Parathyroid adenoma (tissue), 2 donors: ENCODE data around the gene PML.
A peak's percentile ranks its signal among the peaks of the same experiment; 100 is the strongest.

Source experiments
- H2AFZ ChIP-seq: fragments of 300-600 bp; sonication (generic); one replicate; pipeline ENCODE4 v1.7.0; 2017; ENCODE audit warnings: antibody characterized with exemption, mild to moderate bottlenecking
- H3K27ac ChIP-seq: fragments of 300-600 bp; sonication (generic); one replicate; pipeline ENCODE4 v1.7.0; 2017
- H3K27me3 ChIP-seq: fragments of 300-600 bp; sonication (generic); one replicate; pipeline ENCODE4 v1.7.0; 2017; ENCODE audit warnings: low read length; ENCODE audit not compliant: control insufficient read depth, insufficient read depth
- H3K36me3 ChIP-seq: fragments of 300-600 bp; sonication (generic); one replicate; pipeline ENCODE4 v1.7.0; 2017; ENCODE audit warnings: low read length; ENCODE audit not compliant: control insufficient read depth, insufficient read depth
- H3K4me1 ChIP-seq: fragments of 300-600 bp; sonication (generic); one replicate; pipeline ENCODE4 v1.7.0; 2017; ENCODE audit warnings: control low read depth
- H3K4me2 ChIP-seq: fragments of 300-600 bp; sonication (generic); one replicate; pipeline ENCODE4 v1.7.0; 2017; ENCODE audit warnings: low read length
- H3K4me3 ChIP-seq: fragments of 300-600 bp; sonication (generic); one replicate; pipeline ENCODE4 v1.7.0; 2017; ENCODE audit warnings: low read depth, low read length
- H3K79me2 ChIP-seq: fragments of 300-600 bp; sonication (generic); one replicate; pipeline ENCODE4 v1.7.0; 2017; ENCODE audit warnings: control low read depth
- H3K9ac ChIP-seq: fragments of 300-600 bp; sonication (generic); one replicate; pipeline ENCODE4 v1.7.0; 2017; ENCODE audit warnings: mild to moderate bottlenecking
- H3K9me3 ChIP-seq: fragments of 300-600 bp; sonication (generic); one replicate; pipeline ENCODE4 v1.7.0; 2017; ENCODE audit warnings: low read length; ENCODE audit not compliant: control insufficient read depth
- TF ChIP-seq, protein P1 (sequence below): fragments of 300-600 bp; sonication (generic); IDR thresholded peaks from one replicate; pipeline ENCODE4 v1.7.0; 2017; ENCODE audit warnings: antibody characterized with exemption, mild to moderate bottlenecking
- donor health status: primary hyperparathyroidism.

Gene PML, protein sequence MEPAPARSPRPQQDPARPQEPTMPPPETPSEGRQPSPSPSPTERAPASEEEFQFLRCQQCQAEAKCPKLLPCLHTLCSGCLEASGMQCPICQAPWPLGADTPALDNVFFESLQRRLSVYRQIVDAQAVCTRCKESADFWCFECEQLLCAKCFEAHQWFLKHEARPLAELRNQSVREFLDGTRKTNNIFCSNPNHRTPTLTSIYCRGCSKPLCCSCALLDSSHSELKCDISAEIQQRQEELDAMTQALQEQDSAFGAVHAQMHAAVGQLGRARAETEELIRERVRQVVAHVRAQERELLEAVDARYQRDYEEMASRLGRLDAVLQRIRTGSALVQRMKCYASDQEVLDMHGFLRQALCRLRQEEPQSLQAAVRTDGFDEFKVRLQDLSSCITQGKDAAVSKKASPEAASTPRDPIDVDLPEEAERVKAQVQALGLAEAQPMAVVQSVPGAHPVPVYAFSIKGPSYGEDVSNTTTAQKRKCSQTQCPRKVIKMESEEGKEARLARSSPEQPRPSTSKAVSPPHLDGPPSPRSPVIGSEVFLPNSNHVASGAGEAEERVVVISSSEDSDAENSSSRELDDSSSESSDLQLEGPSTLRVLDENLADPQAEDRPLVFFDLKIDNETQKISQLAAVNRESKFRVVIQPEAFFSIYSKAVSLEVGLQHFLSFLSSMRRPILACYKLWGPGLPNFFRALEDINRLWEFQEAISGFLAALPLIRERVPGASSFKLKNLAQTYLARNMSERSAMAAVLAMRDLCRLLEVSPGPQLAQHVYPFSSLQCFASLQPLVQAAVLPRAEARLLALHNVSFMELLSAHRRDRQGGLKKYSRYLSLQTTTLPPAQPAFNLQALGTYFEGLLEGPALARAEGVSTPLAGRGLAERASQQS

DNA sequence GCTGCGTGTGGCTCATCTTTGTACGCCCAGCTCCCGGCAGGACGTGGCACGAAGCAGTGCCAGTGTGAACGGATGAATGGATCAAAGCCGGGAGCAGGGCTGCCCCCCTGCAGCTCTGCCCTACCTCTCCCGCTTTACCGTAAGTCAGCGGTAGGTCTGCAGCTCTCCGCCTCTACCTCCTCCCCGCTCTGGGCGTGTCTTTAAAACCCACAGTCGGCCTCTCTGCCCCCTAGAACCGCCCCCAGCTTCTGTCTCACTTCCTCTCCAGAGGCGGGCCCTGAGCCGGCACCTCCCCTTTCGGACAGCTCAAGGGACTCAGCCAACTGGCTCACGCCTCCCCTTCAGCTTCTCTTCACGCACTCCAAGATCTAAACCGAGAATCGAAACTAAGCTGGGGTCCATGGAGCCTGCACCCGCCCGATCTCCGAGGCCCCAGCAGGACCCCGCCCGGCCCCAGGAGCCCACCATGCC is at the start of gene PML:
PML (plus strand) TSS at position 304 of the 471 bp plus-strand sequence; CDS start at position 401, 97 bp downstream.
- Histone ChIP-seq H3K36me3 (no peaks in the 10 kb centered on the region), H3K79me2 (peaks cover 2% of the 10 kb centered on the region), H3K9ac (peak within 1 kb of the TSS; percentile 37), H3K4me3 (peak within 1 kb of the TSS; percentile 72), H3K4me1 (peaks cover 4% of the 10 kb centered on the region), H3K27me3 (no peaks in the 10 kb centered on the region), H3K9me3 (no peaks in the 10 kb centered on the region), H3K27ac (peak within 1 kb of the TSS; percentile 86), H3K4me2 (peak within 1 kb of the TSS; percentile 66), H2AFZ (peak within 1 kb of the TSS; percentile 79)
- TF ChIP-seq, protein P1, sequence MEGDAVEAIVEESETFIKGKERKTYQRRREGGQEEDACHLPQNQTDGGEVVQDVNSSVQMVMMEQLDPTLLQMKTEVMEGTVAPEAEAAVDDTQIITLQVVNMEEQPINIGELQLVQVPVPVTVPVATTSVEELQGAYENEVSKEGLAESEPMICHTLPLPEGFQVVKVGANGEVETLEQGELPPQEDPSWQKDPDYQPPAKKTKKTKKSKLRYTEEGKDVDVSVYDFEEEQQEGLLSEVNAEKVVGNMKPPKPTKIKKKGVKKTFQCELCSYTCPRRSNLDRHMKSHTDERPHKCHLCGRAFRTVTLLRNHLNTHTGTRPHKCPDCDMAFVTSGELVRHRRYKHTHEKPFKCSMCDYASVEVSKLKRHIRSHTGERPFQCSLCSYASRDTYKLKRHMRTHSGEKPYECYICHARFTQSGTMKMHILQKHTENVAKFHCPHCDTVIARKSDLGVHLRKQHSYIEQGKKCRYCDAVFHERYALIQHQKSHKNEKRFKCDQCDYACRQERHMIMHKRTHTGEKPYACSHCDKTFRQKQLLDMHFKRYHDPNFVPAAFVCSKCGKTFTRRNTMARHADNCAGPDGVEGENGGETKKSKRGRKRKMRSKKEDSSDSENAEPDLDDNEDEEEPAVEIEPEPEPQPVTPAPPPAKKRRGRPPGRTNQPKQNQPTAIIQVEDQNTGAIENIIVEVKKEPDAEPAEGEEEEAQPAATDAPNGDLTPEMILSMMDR, result no peak

DNA sequence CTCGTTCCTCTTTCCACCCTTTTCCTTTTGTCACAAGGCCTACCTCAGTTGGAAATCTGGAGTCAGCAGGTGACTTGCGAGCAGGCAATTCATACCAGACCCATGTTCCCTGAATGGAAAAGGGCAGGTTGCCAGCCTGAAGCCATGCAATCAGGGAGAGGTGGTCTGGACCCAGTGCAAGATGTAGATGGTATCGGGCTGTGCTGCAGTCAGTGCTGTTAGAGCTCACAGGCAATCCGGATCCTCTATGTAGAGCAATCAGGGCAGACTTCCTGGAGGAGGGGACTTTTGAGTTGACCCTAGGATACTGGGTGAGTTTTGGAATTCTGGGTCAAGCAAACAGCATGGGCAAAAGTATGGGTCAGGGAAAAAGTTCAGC is 49.4 kb upstream of the PML start:
- no peak overlapping the region for H3K4me2 ChIP-seq
- no peak overlapping the region for H3K9ac ChIP-seq
- no peak overlapping the region for H2AFZ ChIP-seq
- H3K79me2 ChIP-seq, result no peaks in the 10 kb centered on the region
- no peaks in the 10 kb centered on the region for H3K9me3 ChIP-seq
- TF ChIP-seq, protein P1, result no peak
- no peaks in the 10 kb centered on the region for H3K36me3 ChIP-seq
- H3K27ac ChIP-seq, result no peak overlapping the region
- peaks cover 17% of the 10 kb centered on the region for H3K4me1 ChIP-seq
- no peaks in the 10 kb centered on the region for H3K27me3 ChIP-seq
- H3K4me3 ChIP-seq, result no peak overlapping the region

DNA sequence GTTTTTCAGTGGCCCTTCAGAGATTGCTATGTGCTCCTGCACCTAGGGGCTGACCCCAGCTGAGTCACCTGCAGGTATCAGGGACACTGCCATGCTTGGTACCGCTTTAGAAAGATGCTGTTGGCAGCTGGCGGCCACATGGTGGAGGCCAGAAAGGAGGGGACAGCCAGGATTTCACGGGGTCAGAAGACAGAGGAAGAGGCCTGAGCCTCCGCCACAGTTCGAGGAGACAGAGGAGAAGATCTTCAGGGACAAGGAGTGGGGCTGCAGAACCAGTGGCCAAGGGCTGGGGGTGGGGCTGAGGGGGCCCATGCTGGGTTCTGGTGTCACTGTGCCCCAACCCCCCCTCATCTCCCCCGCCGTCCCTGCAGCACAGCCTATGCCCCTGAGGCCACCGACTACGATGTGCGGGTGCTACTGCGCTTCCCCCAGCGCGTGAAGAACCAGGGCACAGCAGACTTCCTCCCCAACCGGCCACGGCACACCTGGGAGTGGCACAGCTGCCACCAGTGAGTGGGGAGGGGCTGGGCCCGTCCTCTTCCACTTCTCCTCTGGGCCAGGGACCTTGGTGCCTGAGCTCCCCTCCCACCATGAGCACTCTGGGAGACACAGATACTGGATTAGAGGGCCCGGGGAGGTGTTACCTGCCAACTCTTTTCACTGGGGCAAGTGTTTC is 48.3 kb upstream of the PML start:
- Histone ChIP-seq H3K27ac (no peak overlapping the region), H3K27me3 (no peaks in the 10 kb centered on the region), H3K4me3 (no peak overlapping the region), H2AFZ (no peak overlapping the region), H3K4me2 (no peak overlapping the region), H3K9me3 (no peaks in the 10 kb centered on the region), H3K9ac (no peak overlapping the region), H3K79me2 (no peaks in the 10 kb centered on the region), H3K36me3 (no peaks in the 10 kb centered on the region), H3K4me1 (peaks cover 6% of the 10 kb centered on the region)
- TF ChIP-seq, protein P1, result no peak

DNA sequence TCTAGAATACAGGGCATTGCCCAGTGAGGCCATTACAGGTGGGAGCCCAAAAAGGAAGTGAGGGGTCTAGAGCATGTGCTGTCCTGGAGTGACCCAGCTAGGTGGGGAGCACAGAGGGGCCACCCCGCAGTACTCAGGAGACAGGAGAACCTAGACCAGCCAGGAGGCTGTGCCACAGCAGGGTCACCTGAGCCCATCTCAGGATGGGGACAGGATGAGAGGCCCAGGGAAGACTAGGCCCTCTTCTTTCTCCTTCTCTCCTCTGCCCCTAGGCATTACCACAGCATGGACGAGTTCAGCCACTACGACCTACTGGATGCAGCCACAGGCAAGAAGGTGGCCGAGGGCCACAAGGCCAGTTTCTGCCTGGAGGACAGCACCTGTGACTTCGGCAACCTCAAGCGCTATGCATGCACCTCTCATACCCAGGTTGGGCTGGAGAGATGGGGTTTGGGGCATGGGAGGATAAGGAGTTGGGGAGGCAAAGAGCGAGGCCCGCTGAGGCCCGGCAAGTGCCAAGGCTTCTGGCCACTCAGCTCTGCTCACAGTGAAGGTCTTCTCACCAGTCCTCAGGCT is 47.6 kb upstream of the PML start:
- TF ChIP-seq, protein P1, result no peak
- no peaks in the 10 kb centered on the region for H3K79me2 ChIP-seq
- H2AFZ ChIP-seq, result no peak overlapping the region
- H3K9me3 ChIP-seq, result no peaks in the 10 kb centered on the region
- no peak overlapping the region for H3K27ac ChIP-seq
- H3K4me3 ChIP-seq, result no peak overlapping the region
- no peak overlapping the region for H3K9ac ChIP-seq
- no peaks in the 10 kb centered on the region for H3K4me1 ChIP-seq
- H3K36me3 ChIP-seq, result no peaks in the 10 kb centered on the region
- no peak overlapping the region for H3K4me2 ChIP-seq
- H3K27me3 ChIP-seq, result no peaks in the 10 kb centered on the region
